Cardiac muscle cell (in vitro differentiated cells and primary cell): ENCODE measurements around the gene OR13H1. TPM values are rescaled to one million over a fixed set of nuclear protein-coding genes. Genes with fewer than 3 reads are reported as not detected.
"Not testable (repeated sequence)": the region's sequence is repeated elsewhere in the genome, so short reads cannot be mapped to it uniquely, and the experiment has no call there.

Experiments
- DNase-seq, 2 donors: peaks; one replicate each; pipeline versions ENCODE4 v3.0.0 to v3.0.0-alpha.2; 2010 to 2017; ENCODE audit warnings: low read depth in 1 of 2, low spot score in 1 of 2
- H3K27ac ChIP-seq: fragments of 200-600 bp; sonication (generic); 2 replicates; pipeline ENCODE4 v1.5.1; 2016
- H3K27me3 ChIP-seq: fragments of 200-600 bp; sonication (generic); 2 replicates; pipeline ENCODE4 v1.6.0; 2016; ENCODE audit warnings: control low read depth
- H3K36me3 ChIP-seq: fragments of 200-600 bp; sonication (generic); 2 replicates; pipeline ENCODE4 v1.5.1; 2016; ENCODE audit warnings: control low read depth
- H3K4me1 ChIP-seq: fragments of 200-600 bp; sonication (generic); 2 replicates; pipeline ENCODE4 v1.8.1; 2017; ENCODE audit warnings: low read depth, mild to moderate bottlenecking, mixed run types
- H3K4me3 ChIP-seq: fragments of 200-600 bp; sonication (generic); 2 replicates; pipeline ENCODE4 v1.5.1; 2016; ENCODE audit warnings: mild to moderate bottlenecking
- H3K9me3 ChIP-seq: fragments of 200-600 bp; sonication (generic); 2 replicates; pipeline ENCODE4 v1.5.1; 2017; ENCODE audit warnings: low read depth, mild to moderate bottlenecking, control low read depth
- CTCF ChIP-seq: IDR thresholded peaks from 2 replicates; pipeline ENCODE4 v1.5.1; 2012; ENCODE audit warnings: low read depth, mild to moderate bottlenecking, low read length
- polyA plus RNA-seq: library from polyadenylated mRNA; unstranded; fragments of >200 nt; fragmentation: Nextera tagmentation; extraction: Ambion mirVana; gene quantifications from 2 replicates; pipeline ENCODE4 v1.2.1, GENCODE V29; 2016
- total RNA-seq: library from RNA; depleted of rRNA; stranded (reverse); fragments of >200 nt; gene quantifications from 2 replicates; pipeline ENCODE4 v1.2.3, GENCODE V29; 2016

OR13H1 gene, protein sequence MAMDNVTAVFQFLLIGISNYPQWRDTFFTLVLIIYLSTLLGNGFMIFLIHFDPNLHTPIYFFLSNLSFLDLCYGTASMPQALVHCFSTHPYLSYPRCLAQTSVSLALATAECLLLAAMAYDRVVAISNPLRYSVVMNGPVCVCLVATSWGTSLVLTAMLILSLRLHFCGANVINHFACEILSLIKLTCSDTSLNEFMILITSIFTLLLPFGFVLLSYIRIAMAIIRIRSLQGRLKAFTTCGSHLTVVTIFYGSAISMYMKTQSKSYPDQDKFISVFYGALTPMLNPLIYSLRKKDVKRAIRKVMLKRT
- total RNA-seq = not detected in 2 replicates
- not detected in 2 replicates for polyA plus RNA-seq

- no peak for TF ChIP-seq CTCF
- no peak for DNase-seq
Observed at GRCh38 chrX:131543774-131544173, at the start of gene OR13H1. TSS of gene OR13H1 (plus strand) at chrX:131544074. CDS start at chrX:131544074, 0 bp downstream.

GRCh38 chrX:131501556-131501955 lies 42.3 kb upstream of the OR13H1 start:
- H3K27me3 ChIP-seq, H3K27ac ChIP-seq, H3K4me1 ChIP-seq, H3K9me3 ChIP-seq, DNase-seq, H3K4me3 ChIP-seq, H3K36me3 ChIP-seq: not testable (repeated sequence)

More at GRCh38 chrX:131543774-131544173, at the start of gene OR13H1:
- Histone ChIP-seq H3K36me3 (no peaks in the 10 kb centered on the region), H3K27ac (no peak within 1 kb of the TSS), H3K4me1 (no peaks in the 10 kb centered on the region), H3K9me3 (no peaks in the 10 kb centered on the region), H3K4me3 (no peak within 1 kb of the TSS), H3K27me3 (no peaks in the 10 kb centered on the region)

DNA sequence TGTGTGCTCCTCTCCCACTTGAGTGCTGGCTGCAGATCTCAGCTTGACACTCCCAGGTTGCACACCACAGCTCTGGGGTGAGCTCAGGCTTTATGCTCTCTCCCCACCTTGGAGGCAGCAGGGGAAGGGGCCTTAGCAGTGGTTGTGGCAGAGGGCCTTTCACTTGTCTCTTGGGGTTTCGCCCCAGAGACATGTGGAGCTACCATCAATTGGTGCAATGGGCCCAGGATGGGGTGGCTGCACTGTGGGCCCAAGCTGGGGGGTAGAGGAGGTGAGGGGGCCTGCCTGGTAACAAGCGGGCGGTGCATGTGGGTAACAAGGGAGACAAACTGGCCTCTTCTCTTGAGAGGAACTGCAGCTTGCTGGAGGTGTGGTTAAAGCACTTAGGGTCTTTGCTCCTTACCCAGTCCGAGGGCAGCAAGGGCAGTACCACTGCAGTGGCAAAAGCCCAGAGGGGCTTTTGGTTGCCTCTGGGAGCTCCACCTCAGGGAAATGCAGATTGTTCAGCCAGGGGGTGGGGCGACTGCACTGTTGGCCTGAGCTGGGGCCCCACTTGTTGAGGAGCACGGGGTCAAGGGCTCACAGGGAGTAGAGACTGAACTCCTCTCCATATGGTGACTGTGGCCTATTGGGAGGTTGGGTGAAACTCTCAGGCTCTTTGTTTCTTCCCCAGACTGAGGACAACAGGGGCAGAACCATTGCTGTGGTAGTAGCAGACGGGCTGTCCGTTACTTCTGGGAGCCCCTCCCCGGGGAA lies 30.5 kb upstream of the OR13H1 start:
- no peak overlapping the region for H3K4me3 ChIP-seq
- DNase-seq = no peak
- no peak overlapping the region for H3K27ac ChIP-seq
- H3K27me3 ChIP-seq = no peaks in the 10 kb centered on the region
- H3K4me1 ChIP-seq = no peaks in the 10 kb centered on the region
- no peaks in the 10 kb centered on the region for H3K9me3 ChIP-seq
- H3K36me3 ChIP-seq = no peaks in the 10 kb centered on the region
- no peak for TF ChIP-seq CTCF

- H3K36me3 ChIP-seq = no peaks in the 10 kb centered on the region
- DNase-seq = no peak
- H3K4me1 ChIP-seq = no peaks in the 10 kb centered on the region
- no peaks in the 10 kb centered on the region for H3K27me3 ChIP-seq
- no peak overlapping the region for H3K27ac ChIP-seq
- no peak for TF ChIP-seq CTCF
- no peak overlapping the region for H3K4me3 ChIP-seq
- no peaks in the 10 kb centered on the region for H3K9me3 ChIP-seq
Observed at GRCh38 chrX:131521824-131522223, 22.1 kb upstream of the OR13H1 start.

- no peaks in the 10 kb centered on the region for H3K36me3 ChIP-seq
- TF ChIP-seq CTCF = no peak
- no peak overlapping the region for H3K27ac ChIP-seq
- no peaks in the 10 kb centered on the region for H3K4me1 ChIP-seq
- no peaks in the 10 kb centered on the region for H3K27me3 ChIP-seq
- H3K9me3 ChIP-seq = no peaks in the 10 kb centered on the region
- no peak overlapping the region for H3K4me3 ChIP-seq
- no peak for DNase-seq
Observed at GRCh38 chrX:131544218-131544617, 344 bp downstream of the OR13H1 start.

DNA sequence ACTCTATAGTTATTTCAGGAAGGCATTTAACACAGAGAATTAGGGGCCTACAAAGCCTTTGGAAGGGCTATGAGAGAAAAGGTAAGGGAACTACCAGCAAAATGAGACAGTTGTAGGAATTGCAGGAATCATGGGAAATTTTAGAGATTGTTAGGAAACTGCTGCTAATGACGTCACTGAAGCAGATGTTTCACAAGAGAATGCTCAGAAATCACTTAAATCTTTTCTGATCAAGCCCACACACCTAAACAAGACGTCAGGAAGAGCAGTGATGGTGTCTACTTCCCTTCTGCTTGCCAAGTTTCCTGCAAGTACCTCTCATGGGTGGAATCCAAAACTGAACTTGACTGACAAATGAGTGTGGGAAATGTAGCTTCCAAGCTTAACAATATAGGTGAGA lies 5.1 kb downstream of the OR13H1 start:
- peaks cover 4% of the 10 kb centered on the region for H3K4me1 ChIP-seq
- no peaks in the 10 kb centered on the region for H3K27me3 ChIP-seq
- no peaks in the 10 kb centered on the region for H3K9me3 ChIP-seq
- H3K27ac ChIP-seq = no peak overlapping the region
- no peaks in the 10 kb centered on the region for H3K36me3 ChIP-seq
- H3K4me3 ChIP-seq = no peak overlapping the region
- DNase-seq = no peak
- no peak for TF ChIP-seq CTCF

DNA sequence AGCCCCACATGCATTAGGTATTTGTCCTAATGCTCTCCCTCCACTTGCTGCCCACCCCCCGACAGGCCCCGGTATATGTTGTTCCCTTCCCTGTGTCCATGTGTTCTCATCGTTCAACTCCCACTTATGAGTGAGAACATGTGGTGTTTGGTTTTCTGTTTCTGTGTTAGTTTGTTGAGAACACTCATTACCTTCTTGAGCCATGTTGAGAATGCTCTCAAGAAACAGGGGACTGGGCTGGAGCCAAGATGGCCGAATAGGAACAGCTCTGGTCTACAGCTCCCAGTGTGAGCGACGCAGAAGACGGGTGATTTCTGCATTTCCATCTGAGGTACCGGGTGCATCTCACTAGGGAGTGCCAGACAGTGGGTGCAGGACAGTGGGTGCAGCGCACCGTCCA lies 8.6 kb downstream of the OR13H1 start:
- H3K4me1 ChIP-seq, DNase-seq, H3K9me3 ChIP-seq, H3K27me3 ChIP-seq, H3K36me3 ChIP-seq, H3K4me3 ChIP-seq, H3K27ac ChIP-seq: not testable (repeated sequence)
